ENCODE data around the gene HTR3C. TPM values are rescaled to one million over a fixed set of nuclear protein-coding genes. Genes with fewer than 3 reads are reported as not detected.

The HTR3C gene
- total RNA-seq, 6 donors from 2014 or later = 0.23 to 2.4 (median 1.5) TPM; not detected in 2

GRCh38 chr3:184099806-184100686, 47.2 kb downstream of the HTR3C start:
- Histone ChIP-seq H3K27ac (no peak overlapping the region), H3K4me1 (no peaks in the 10 kb centered on the region)
- ATAC-seq (ENCODE audit: low FRiP score in 2 of 2) = no peak

More at GRCh38 chr3:184099806-184100686, 47.2 kb downstream of the HTR3C start:
- 65 to 69% methylated on average over 23 to 24 of the region's 24 CpGs for WGBS, 2 donors
- no peak for DNase-seq
- no peaks in the 10 kb centered on the region for H3K36me3 ChIP-seq
- no peak overlapping the region for H3K4me3 ChIP-seq
- H3K27me3 ChIP-seq = no peaks in the 10 kb centered on the region
- TF ChIP-seq POLR2AphosphoS5 (IDR thresholded peaks at IDR 0.05) = no peak
- TF ChIP-seq EP300 (IDR thresholded peaks at IDR 0.05) = no peak
- no peak for TF ChIP-seq POLR2A (IDR thresholded peaks at IDR 0.05)
- no peak for TF ChIP-seq CTCF (IDR thresholded peaks at IDR 0.05)
- no peaks in the 10 kb centered on the region for H3K9me3 ChIP-seq

Small RNA genes lying within 50 kb of the gene (small RNA-seq; reads per million reads assigned to genes)
- gene RF00019 = 0 reads per million in 4 donors

Other genes starting within 250 kb of the HTR3C start
- gene MAP6D1, start 227.5 kb upstream of the HTR3C start, total RNA-seq = 1 to 10 TPM in 4 of 6 donors, under 1 TPM in 1, not detected in 1; 0.89 to 2.8 (median 2.1) TPM
- 10 to 100 TPM; 32.5 to 51.0 (median 40.5) TPM for gene PARL, start 168.2 kb upstream of the HTR3C start, total RNA-seq
- 100 to 1,000 TPM in 1 of 6 donors, 10 to 100 TPM in 5; 13.2 to 107 (median 27.1) TPM for gene ABCC5, start 35.2 kb upstream of the HTR3C start, total RNA-seq
- not detected for gene HTR3D, start 21.3 kb upstream of the HTR3C start, total RNA-seq
- not detected for gene HTR3E, start 44.0 kb downstream of the HTR3C start, total RNA-seq
- gene EIF2B5, start 82.3 kb downstream of the HTR3C start, total RNA-seq = 10 to 100 TPM; 31.4 to 37.6 (median 34.2) TPM
- 100 to 1,000 TPM in 1 of 6 donors, 10 to 100 TPM in 5; 36.5 to 106 (median 62.8) TPM for gene DVL3, start 102.3 kb downstream of the HTR3C start, total RNA-seq
- gene AP2M1, start 121.8 kb downstream of the HTR3C start, total RNA-seq = 100 to 1,000 TPM; 132 to 280 (median 198) TPM
- gene ABCF3, start 133.2 kb downstream of the HTR3C start, total RNA-seq = 100 to 1,000 TPM in 1 of 6 donors, 10 to 100 TPM in 5; 52.6 to 184 (median 73.1) TPM
- gene VWA5B2, start 176.5 kb downstream of the HTR3C start, total RNA-seq = 1 to 10 TPM in 2 of 6 donors, under 1 TPM in 3, not detected in 1; 0.17 to 1.2 (median 0.51) TPM
- 10 to 100 TPM; 16.2 to 60.8 (median 37.6) TPM for gene ALG3, start 195.9 kb downstream of the HTR3C start, total RNA-seq
- 1 to 10 TPM; 1.8 to 8.8 (median 4.1) TPM for gene EEF1AKMT4, start 196.6 kb downstream of the HTR3C start, total RNA-seq
- under 1 TPM in 2 of 6 donors, not detected in 4; 0.26 to 0.44 TPM for gene CAMK2N2, start 208.5 kb downstream of the HTR3C start, total RNA-seq
- gene ECE2, start 223.0 kb downstream of the HTR3C start, total RNA-seq = not detected
- gene PSMD2, start 246.2 kb downstream of the HTR3C start, total RNA-seq = 100 to 1,000 TPM; 144 to 259 (median 165) TPM